HepG2 (cell line): ENCODE results near the gene DCTN2. TPM values are rescaled to one million over a fixed set of nuclear protein-coding genes. Genes with fewer than 3 reads are reported as not detected.

Experiments used
- ATAC-seq: fragments of 200-7000 bp; cut with Tn5 transposase; 3 replicates; pipeline ENCODE4 v1.9.1; 2020; ENCODE audit warnings: mild to moderate bottlenecking, moderate library complexity
- BruUV-seq: library from RNA; stranded (reverse); fragments of 400-500 nt; replicated peaks from 2 replicates; lab custom pipeline; 2021; lab: Mats Ljungman, UMichigan
- CTCF ChIA-PET: fragments of 300-600 bp; formaldehyde crosslinking; extraction: SDS; loops from one replicate; lab custom pipeline; 2021; ENCODE audit warnings: low total read pairs, inconsistent platforms, low intra/inter-chr PET ratio; lab: Yijun Ruan, JAX
- POLR2A ChIA-PET: fragments of 350-600 bp; sonication (Branson Sonifier 250); formaldehyde crosslinking; loops from one replicate; lab custom pipeline; 2020; ENCODE audit warnings: antibody characterized with exemption, inconsistent platforms; lab: Yijun Ruan, JAX
- DNase-seq: peaks from one replicate; pipeline ENCODE4 v3.0.0-alpha.2; 2015; ENCODE audit warnings: low spot score
- FAIRE-seq: peaks from 3 replicates; lab custom pipeline; 2011; peaks lifted over from hg19 to GRCh38; lab: Jason Lieb, UNC
- H2AFZ ChIP-seq: one replicate; pipeline ENCODE4 v1.6.1; 2011; ENCODE audit warnings: low read length, inconsistent platforms
- H3K27ac ChIP-seq: fragments of 300-600 bp; 3 replicates; pipeline ENCODE4 v1.8.0; 2011; ENCODE audit warnings: mixed run types, mild to moderate bottlenecking, mixed read lengths, low read length, inconsistent platforms; ENCODE audit not compliant: insufficient read depth; ENCODE audit errors: extremely low read length
- H3K27me3 ChIP-seq, 2 experiments: fragments of 200-600 bp in 1 of 2; 2 replicates in 1 of 2; 3 replicates in 1 of 2; pipeline versions ENCODE4 v1.6.0 to v1.8.0; 2011; ENCODE audit warnings: low read length in 2 of 2, mild to moderate bottlenecking in 2 of 2, moderate library complexity in 2 of 2, inconsistent platforms in 1 of 2; ENCODE audit not compliant: insufficient read depth in 2 of 2, control insufficient read depth in 1 of 2
- H3K36me3 ChIP-seq, 2 experiments: fragments of 200-600 bp in 1 of 2; replicated peaks in 1 of 2; 2 replicates in 1 of 2; 3 replicates in 1 of 2; pipeline versions ENCODE4 v1.5.1 to v1.8.0; 2011; ENCODE audit warnings: low read length in 2 of 2, inconsistent platforms in 1 of 2; ENCODE audit not compliant: insufficient read depth in 2 of 2, control insufficient read depth in 1 of 2
- H3K4me1 ChIP-seq: 2 replicates; pipeline ENCODE4 v1.5.1; 2012; ENCODE audit warnings: low read length, inconsistent platforms; ENCODE audit not compliant: insufficient read depth
- H3K4me2 ChIP-seq: 2 replicates; pipeline ENCODE4 v1.6.0; 2011; ENCODE audit warnings: low read depth, low read length, inconsistent platforms
- H3K4me3 ChIP-seq, 3 experiments: fragments of 200-600 bp in 1 of 3; sonication (generic), shearing (Covaris generic) in 1 of 3; replicated peaks in 1 of 3; 2 replicates each; pipeline ENCODE4 v1.5.1; 2011 to 2016; ENCODE audit warnings: low read length in 3 of 3, inconsistent platforms in 2 of 3, low read depth in 2 of 3, mild to moderate bottlenecking in 2 of 3, control low read depth in 1 of 3, mixed read lengths in 1 of 3; ENCODE audit not compliant: insufficient read depth in 1 of 3
- H3K79me2 ChIP-seq: one replicate; pipeline ENCODE4 v1.6.1; 2011; ENCODE audit warnings: low read length, inconsistent platforms; ENCODE audit not compliant: insufficient read depth
- H3K9ac ChIP-seq: 2 replicates; pipeline ENCODE4 v1.6.0; 2011; ENCODE audit warnings: mild to moderate bottlenecking, low read depth, low read length, inconsistent platforms; ENCODE audit not compliant: insufficient read depth
- H3K9me3 ChIP-seq: 2 replicates; pipeline ENCODE4 v1.5.1; 2012; ENCODE audit warnings: mild to moderate bottlenecking, low read length
- H4K20me1 ChIP-seq: 2 replicates; pipeline ENCODE4 v1.6.0; 2011; ENCODE audit warnings: inconsistent platforms, mild to moderate bottlenecking, low read length, moderate library complexity; ENCODE audit not compliant: insufficient read depth
- DR1 ChIP-seq: sonication (generic); formaldehyde crosslinking; IDR thresholded peaks from 2 replicates; pipeline ENCODE4 v1.8.0; 2021; ENCODE audit warnings: mild to moderate bottlenecking, missing genetic modification reagents, inconsistent platforms
- FOXP1 ChIP-seq, 2 experiments: fragments of 450-650 bp in 1 of 2; IDR thresholded peaks; 2 replicates each; pipeline ENCODE4 v1.6.1; 2017 to 2018; ENCODE audit warnings: antibody characterized with exemption in 1 of 2
- KLF15 ChIP-seq: sonication (generic); formaldehyde crosslinking; IDR thresholded peaks from 2 replicates; pipeline ENCODE4 v1.8.1; 2023; ENCODE audit warnings: borderline replicate concordance, mild to moderate bottlenecking, inconsistent platforms, missing genetic modification reagents, mixed read lengths
- ZNF790 ChIP-seq: sonication (generic); formaldehyde crosslinking; IDR thresholded peaks from 2 replicates; pipeline ENCODE4 v1.8.0; 2022; ENCODE audit warnings: missing genetic modification reagents, mild to moderate bottlenecking, borderline replicate concordance
- WGBS: methylation state at CpG from one replicate; pipeline ENCODE4 v1.1.6; 2017; ENCODE audit warnings: low lambda C conversion rate; 5-methylcytosine and 5-hydroxymethylcytosine counted together
- in situ Hi-C: cut with HindIII; loops from 2 replicates; pipeline ENCODE4 v1.10.0; 2017; ENCODE audit warnings: low pct_unique_long_range_greater_than_20kb; ENCODE audit not compliant: extremely low pct_ligation_motif_present
- intact Hi-C: fragments of 100-400 bp; cut with micrococcal nuclease; formaldehyde crosslinking; loops from one replicate; pipeline ENCODE4 v1.10.0; 2022; ENCODE audit not compliant: unreplicated experiment
- polyA plus RNA-seq, 8 experiments: library from polyadenylated mRNA; depleted of rRNA in 3 of 8; stranded (reverse) in 7 of 8; unstranded in 1 of 8; fragments of >200 nt; fragmentation: Illumina TruSeq in 4 of 8; extraction: Trizol in 4 of 8; gene quantifications; 2 replicates each; pipeline versions ENCODE4 v1.2.1 to v1.2.3, GENCODE V29; 2011 to 2016; ENCODE audit warnings: low read depth in 4 of 8, missing spikeins in 1 of 8, mixed read lengths in 1 of 8; ENCODE audit not compliant: insufficient read depth in 1 of 8
- total RNA-seq, 5 experiments: library from RNA; depleted of rRNA; stranded (reverse); fragments of >200 nt; fragmentation: Illumina TruSeq; extraction: Trizol; gene quantifications; 2 replicates each; pipeline ENCODE4 v1.2.3, GENCODE V29; 2016; ENCODE audit warnings: low read depth in 1 of 5
- TF ChIP-seq, protein P1 (sequence below): sonication (generic); formaldehyde crosslinking; IDR thresholded peaks from 2 replicates; pipeline ENCODE4 v1.4.0; 2020; ENCODE audit warnings: mild to moderate bottlenecking, missing genetic modification reagents
- TF ChIP-seq, protein P2 (sequence below): sonication (generic); formaldehyde crosslinking; IDR thresholded peaks from 2 replicates; pipeline ENCODE4 v1.9.0; 2021; ENCODE audit warnings: mild to moderate bottlenecking, missing genetic modification reagents

Gene DCTN2
- total and polyA plus RNA-seq, 2 of the 13 experiments (the other 11 are each of a cell fraction or from before 2014, with no cell fraction given), result 72.0 to 77.4 TPM

DNA sequence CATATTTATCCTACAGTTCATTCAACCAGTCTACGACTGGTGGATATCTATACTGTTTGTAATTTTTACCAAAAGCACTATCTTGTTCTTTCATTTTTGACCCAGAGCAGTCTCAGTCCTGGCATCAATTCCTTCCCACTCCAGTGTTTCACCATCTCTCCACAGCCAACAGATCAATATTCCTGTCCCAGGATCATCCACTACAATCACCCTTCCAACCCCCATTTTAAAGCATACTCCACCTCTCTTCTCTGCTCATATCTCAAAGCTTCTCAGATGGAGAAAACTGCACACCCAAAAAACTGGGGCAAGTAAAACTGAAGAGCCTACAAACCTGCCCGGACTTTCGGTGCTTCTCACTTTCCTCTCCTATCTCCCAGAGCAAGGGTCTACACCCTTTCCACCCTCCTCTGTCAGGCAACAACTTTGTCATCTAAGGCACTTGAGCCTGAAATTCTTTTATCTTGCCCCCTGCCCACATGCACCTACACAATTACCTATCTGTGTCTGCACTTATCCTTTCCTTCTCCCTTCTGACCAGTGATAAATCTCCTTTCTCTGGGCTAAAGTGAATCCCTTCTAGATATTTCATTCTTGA, 39.9 kb upstream of the DCTN2 start:
- in situ Hi-C loops (no loop called here), intact Hi-C loops (no loop called here)
- H3K4me3 ChIP-seq, result no peak overlapping the region
- peaks cover 16% of the 10 kb centered on the region for H3K4me1 ChIP-seq
- FAIRE-seq, result no peak
- ChIA-PET POLR2A (no interaction called here), CTCF (no interaction called here)
- H3K27ac ChIP-seq, result no peak overlapping the region
- no peaks in the 10 kb centered on the region for H3K9me3 ChIP-seq
- no TSS peak for BruUV-seq
- H3K36me3 ChIP-seq, result peaks cover 3 to 15% of the 10 kb centered on the region in 2 experiments; a peak in 4 of 5 replicates
- WGBS, result 93% methylated on average over 3 of the region's 3 CpGs
- no peak overlapping the region for H2AFZ ChIP-seq
- no peak overlapping the region for H3K9ac ChIP-seq
- DNase-seq, result no peak
- H4K20me1 ChIP-seq, result no peaks in the 10 kb centered on the region
- no peaks in the 10 kb centered on the region; a peak in 1 of 5 replicates for H3K27me3 ChIP-seq
- ATAC-seq, result no peak
- TF ChIP-seq DR1 (CRISPR knock-in tag) (no peak), ZNF790 (CRISPR knock-in tag) (no peak), KLF15 (no peak), FOXP1 (IDR thresholded peaks at IDR 0.05) (no peak), FOXP1 (CRISPR knock-in tag; IDR thresholded peaks at IDR 0.05) (no peak)
- TF ChIP-seq, protein P1, sequence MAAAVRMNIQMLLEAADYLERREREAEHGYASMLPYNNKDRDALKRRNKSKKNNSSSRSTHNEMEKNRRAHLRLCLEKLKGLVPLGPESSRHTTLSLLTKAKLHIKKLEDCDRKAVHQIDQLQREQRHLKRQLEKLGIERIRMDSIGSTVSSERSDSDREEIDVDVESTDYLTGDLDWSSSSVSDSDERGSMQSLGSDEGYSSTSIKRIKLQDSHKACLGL, result no peak
- TF ChIP-seq, protein P2, sequence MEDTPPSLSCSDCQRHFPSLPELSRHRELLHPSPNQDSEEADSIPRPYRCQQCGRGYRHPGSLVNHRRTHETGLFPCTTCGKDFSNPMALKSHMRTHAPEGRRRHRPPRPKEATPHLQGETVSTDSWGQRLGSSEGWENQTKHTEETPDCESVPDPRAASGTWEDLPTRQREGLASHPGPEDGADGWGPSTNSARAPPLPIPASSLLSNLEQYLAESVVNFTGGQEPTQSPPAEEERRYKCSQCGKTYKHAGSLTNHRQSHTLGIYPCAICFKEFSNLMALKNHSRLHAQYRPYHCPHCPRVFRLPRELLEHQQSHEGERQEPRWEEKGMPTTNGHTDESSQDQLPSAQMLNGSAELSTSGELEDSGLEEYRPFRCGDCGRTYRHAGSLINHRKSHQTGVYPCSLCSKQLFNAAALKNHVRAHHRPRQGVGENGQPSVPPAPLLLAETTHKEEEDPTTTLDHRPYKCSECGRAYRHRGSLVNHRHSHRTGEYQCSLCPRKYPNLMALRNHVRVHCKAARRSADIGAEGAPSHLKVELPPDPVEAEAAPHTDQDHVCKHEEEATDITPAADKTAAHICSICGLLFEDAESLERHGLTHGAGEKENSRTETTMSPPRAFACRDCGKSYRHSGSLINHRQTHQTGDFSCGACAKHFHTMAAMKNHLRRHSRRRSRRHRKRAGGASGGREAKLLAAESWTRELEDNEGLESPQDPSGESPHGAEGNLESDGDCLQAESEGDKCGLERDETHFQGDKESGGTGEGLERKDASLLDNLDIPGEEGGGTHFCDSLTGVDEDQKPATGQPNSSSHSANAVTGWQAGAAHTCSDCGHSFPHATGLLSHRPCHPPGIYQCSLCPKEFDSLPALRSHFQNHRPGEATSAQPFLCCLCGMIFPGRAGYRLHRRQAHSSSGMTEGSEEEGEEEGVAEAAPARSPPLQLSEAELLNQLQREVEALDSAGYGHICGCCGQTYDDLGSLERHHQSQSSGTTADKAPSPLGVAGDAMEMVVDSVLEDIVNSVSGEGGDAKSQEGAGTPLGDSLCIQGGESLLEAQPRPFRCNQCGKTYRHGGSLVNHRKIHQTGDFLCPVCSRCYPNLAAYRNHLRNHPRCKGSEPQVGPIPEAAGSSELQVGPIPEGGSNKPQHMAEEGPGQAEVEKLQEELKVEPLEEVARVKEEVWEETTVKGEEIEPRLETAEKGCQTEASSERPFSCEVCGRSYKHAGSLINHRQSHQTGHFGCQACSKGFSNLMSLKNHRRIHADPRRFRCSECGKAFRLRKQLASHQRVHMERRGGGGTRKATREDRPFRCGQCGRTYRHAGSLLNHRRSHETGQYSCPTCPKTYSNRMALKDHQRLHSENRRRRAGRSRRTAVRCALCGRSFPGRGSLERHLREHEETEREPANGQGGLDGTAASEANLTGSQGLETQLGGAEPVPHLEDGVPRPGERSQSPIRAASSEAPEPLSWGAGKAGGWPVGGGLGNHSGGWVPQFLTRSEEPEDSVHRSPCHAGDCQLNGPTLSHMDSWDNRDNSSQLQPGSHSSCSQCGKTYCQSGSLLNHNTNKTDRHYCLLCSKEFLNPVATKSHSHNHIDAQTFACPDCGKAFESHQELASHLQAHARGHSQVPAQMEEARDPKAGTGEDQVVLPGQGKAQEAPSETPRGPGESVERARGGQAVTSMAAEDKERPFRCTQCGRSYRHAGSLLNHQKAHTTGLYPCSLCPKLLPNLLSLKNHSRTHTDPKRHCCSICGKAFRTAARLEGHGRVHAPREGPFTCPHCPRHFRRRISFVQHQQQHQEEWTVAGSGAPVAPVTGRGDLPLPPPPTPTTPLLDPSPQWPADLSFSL, result no peak
- no peak overlapping the region for H3K4me2 ChIP-seq
- peaks cover 5% of the 10 kb centered on the region for H3K79me2 ChIP-seq
